HepG2 (cell line): Measurements from ENCODE around the gene CKS1B. TPM values are rescaled to one million over a fixed set of nuclear protein-coding genes. Genes with fewer than 3 reads are reported as not detected.

Experiments
- CBX2 ChIP-seq, 2 experiments: fragments of 200-600 bp in 1 of 2; sonication (generic); formaldehyde crosslinking in 1 of 2; IDR thresholded peaks; 2 replicates each; pipeline versions ENCODE4 v1.7.0 to v1.8.1; 2018 to 2022; ENCODE audit warnings: low read depth in 2 of 2, low read length in 1 of 2, mild to moderate bottlenecking in 1 of 2, missing genetic modification reagents in 1 of 2
- DMAP1 ChIP-seq: IDR thresholded peaks from 2 replicates; pipeline ENCODE4 v1.6.1; 2016
- HHEX ChIP-seq: IDR thresholded peaks from 2 replicates; pipeline ENCODE4 v1.6.1; 2016; ENCODE audit warnings: control low read depth
- KDM2A ChIP-seq: sonication (generic); formaldehyde crosslinking; IDR thresholded peaks from 2 replicates; pipeline ENCODE4 v1.4.0; 2020; ENCODE audit warnings: low read depth, missing genetic modification reagents, borderline replicate concordance
- NFATC3 ChIP-seq: sonication (generic); formaldehyde crosslinking; IDR thresholded peaks from 2 replicates; pipeline ENCODE4 v1.5.1; 2020; ENCODE audit warnings: mild to moderate bottlenecking, missing genetic modification reagents
- NFE2L1 ChIP-seq: sonication (generic); formaldehyde crosslinking; IDR thresholded peaks from 2 replicates; pipeline ENCODE4 v1.4.0; 2020; ENCODE audit warnings: missing genetic modification reagents, mild to moderate bottlenecking, borderline replicate concordance
- NFRKB ChIP-seq: fragments of 450-650 bp; IDR thresholded peaks from 2 replicates; pipeline ENCODE4 v1.6.1; 2017
- NFYB ChIP-seq: sonication (generic); formaldehyde crosslinking; IDR thresholded peaks from 2 replicates; pipeline ENCODE4 v1.4.0; 2020; ENCODE audit warnings: missing genetic modification reagents
- NKX3-1 ChIP-seq: sonication (generic); formaldehyde crosslinking; IDR thresholded peaks from 2 replicates; pipeline ENCODE4 v1.5.0; 2020; ENCODE audit warnings: missing genetic modification reagents
- NR2F2 ChIP-seq: IDR thresholded peaks from 2 replicates; pipeline ENCODE4 v1.6.1; 2012; ENCODE audit warnings: low read depth, inconsistent platforms, borderline replicate concordance
- RARG ChIP-seq: sonication (generic); formaldehyde crosslinking; IDR thresholded peaks from 2 replicates; pipeline ENCODE4 v1.4.0; 2020; ENCODE audit warnings: low read depth, mild to moderate bottlenecking, missing genetic modification reagents
- RBFOX2 ChIP-seq: fragments of 200-400 bp; formaldehyde crosslinking; IDR thresholded peaks from 2 replicates; pipeline ENCODE4 v1.6.1; 2017; ENCODE audit warnings: low read depth, mild to moderate bottlenecking, low read length
- RELA ChIP-seq: sonication (generic); formaldehyde crosslinking; IDR thresholded peaks from 2 replicates; pipeline ENCODE4 v1.4.0; 2020; ENCODE audit warnings: missing genetic modification reagents
- RNF2 ChIP-seq: fragments of 450-650 bp; conservative IDR thresholded peaks from 2 replicates; pipeline ENCODE4 v1.6.1; 2016; ENCODE audit warnings: low read depth
- RXRB ChIP-seq: IDR thresholded peaks from 2 replicates; pipeline ENCODE4 v1.6.1; 2016; ENCODE audit warnings: borderline replicate concordance, missing genetic modification reagents, missing compliant biosample characterization
- SMC3 ChIP-seq: IDR thresholded peaks from 2 replicates; pipeline ENCODE4 v1.6.1; 2011; ENCODE audit warnings: low read length, improper control_type of control experiment
- SP5 ChIP-seq: IDR thresholded peaks from 2 replicates; pipeline ENCODE4 v1.6.1; 2016; ENCODE audit warnings: low read depth, borderline replicate concordance
- TARDBP ChIP-seq: sonication (generic); formaldehyde crosslinking; IDR thresholded peaks from 2 replicates; pipeline ENCODE4 v1.8.0; 2022; ENCODE audit warnings: mild to moderate bottlenecking, missing genetic modification reagents
- ZBTB21 ChIP-seq: sonication (generic); formaldehyde crosslinking; IDR thresholded peaks from 2 replicates; pipeline ENCODE4 v1.4.0; 2020; ENCODE audit warnings: missing genetic modification reagents
- ZNF225 ChIP-seq: sonication (generic); formaldehyde crosslinking; IDR thresholded peaks from 2 replicates; pipeline ENCODE4 v1.4.0; 2020; ENCODE audit warnings: mild to moderate bottlenecking, missing genetic modification reagents
- ZNF703 ChIP-seq: sonication (generic); formaldehyde crosslinking; IDR thresholded peaks from 2 replicates; pipeline ENCODE4 v1.5.1; 2020; ENCODE audit warnings: missing genetic modification reagents, mild to moderate bottlenecking, moderate library complexity, borderline replicate concordance
- polyA plus RNA-seq, 8 experiments: library from polyadenylated mRNA; depleted of rRNA in 3 of 8; stranded (reverse) in 7 of 8; unstranded in 1 of 8; fragments of >200 nt; fragmentation: Illumina TruSeq in 4 of 8; extraction: Trizol in 4 of 8; gene quantifications; 2 replicates each; pipeline versions ENCODE4 v1.2.1 to v1.2.3, GENCODE V29; 2011 to 2016; ENCODE audit warnings: low read depth in 4 of 8, missing spikeins in 1 of 8, mixed read lengths in 1 of 8; ENCODE audit not compliant: insufficient read depth in 1 of 8
- total RNA-seq, 5 experiments: library from RNA; depleted of rRNA; stranded (reverse); fragments of >200 nt; fragmentation: Illumina TruSeq; extraction: Trizol; gene quantifications; 2 replicates each; pipeline ENCODE4 v1.2.3, GENCODE V29; 2016; ENCODE audit warnings: low read depth in 1 of 5
- TF ChIP-seq, protein P1 (sequence below): sonication (generic); formaldehyde crosslinking; IDR thresholded peaks from 2 replicates; pipeline ENCODE4 v1.8.1; 2023; ENCODE audit warnings: missing genetic modification reagents, mild to moderate bottlenecking, borderline replicate concordance
- TF ChIP-seq, protein P2 (sequence below): sonication (generic); formaldehyde crosslinking; IDR thresholded peaks from 2 replicates; pipeline ENCODE4 v1.5.0; 2020; ENCODE audit warnings: missing genetic modification reagents, mild to moderate bottlenecking, borderline replicate concordance
- TF ChIP-seq, protein P3 (sequence below): sonication (generic); formaldehyde crosslinking; IDR thresholded peaks from 2 replicates; pipeline ENCODE4 v1.4.0; 2020; ENCODE audit warnings: missing genetic modification reagents
- TF ChIP-seq, protein P4 (sequence below): IDR thresholded peaks from 2 replicates; pipeline ENCODE4 v1.6.1; 2016; ENCODE audit warnings: control low read depth

CKS1B gene
- total and polyA plus RNA-seq, 2 of the 13 experiments (the other 11 are each of a cell fraction or from before 2014, with no cell fraction given), result 217 to 222 TPM

DNA sequence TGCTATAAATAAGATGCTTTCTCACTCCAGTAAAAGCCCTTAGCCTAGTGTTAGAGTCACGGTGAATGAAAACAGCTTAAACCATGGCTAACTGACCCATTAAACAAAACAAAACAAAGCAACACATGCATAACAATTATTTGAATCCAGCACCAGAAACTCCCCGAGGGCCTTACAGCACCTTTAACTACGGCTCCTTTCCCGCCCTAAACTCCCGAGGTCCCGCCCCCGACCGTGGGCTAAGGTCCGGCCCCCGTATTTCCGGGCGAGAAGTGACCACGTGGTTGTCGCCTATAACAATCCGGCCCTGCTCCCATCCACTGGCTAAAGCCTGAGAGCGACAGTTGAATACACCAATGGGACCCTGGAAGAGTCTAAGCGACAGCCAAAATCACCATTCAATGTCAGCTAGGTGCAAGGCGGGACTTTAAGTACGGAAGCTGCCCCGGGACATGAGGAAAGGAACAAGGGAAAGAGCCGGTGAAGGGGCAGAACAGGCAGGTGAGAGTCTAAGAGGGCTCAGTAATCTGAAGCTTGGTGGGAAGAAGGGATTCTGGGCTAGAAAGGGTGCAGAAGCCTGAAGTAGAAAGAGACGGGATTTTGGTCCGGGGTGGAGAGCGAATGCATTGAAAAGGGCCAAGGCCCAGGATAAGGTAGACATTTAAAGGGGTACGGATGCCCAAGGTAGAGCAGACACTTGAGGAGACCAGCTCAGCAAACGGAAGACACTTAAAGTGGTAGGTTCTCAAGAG lies 8.6 kb downstream of the CKS1B start, which contains the start of gene FLAD1 (continued):
- no peak for TF ChIP-seq ZNF703 (CRISPR knock-in tag)
- TF ChIP-seq, protein P1, sequence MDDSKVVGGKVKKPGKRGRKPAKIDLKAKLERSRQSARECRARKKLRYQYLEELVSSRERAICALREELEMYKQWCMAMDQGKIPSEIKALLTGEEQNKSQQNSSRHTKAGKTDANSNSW (CRISPR knock-in tag), result no peak
- TF ChIP-seq RELA, result no peak
- peak; percentile 75; the same call in 1 of the 2 replicates for TF ChIP-seq NKX3-1 (CRISPR knock-in tag)
- TF ChIP-seq, protein P2, sequence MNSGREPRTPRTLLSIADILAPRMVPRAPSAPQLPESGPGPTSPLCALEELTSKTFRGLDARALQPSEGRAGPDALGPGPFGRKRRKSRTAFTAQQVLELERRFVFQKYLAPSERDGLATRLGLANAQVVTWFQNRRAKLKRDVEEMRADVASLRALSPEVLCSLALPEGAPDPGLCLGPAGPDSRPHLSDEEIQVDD (CRISPR knock-in tag), result no peak
- no peak for TF ChIP-seq HHEX
- TF ChIP-seq TARDBP, result peak; percentile 90
- no peak for TF ChIP-seq ZBTB21 (CRISPR knock-in tag)
- TF ChIP-seq, protein P3, sequence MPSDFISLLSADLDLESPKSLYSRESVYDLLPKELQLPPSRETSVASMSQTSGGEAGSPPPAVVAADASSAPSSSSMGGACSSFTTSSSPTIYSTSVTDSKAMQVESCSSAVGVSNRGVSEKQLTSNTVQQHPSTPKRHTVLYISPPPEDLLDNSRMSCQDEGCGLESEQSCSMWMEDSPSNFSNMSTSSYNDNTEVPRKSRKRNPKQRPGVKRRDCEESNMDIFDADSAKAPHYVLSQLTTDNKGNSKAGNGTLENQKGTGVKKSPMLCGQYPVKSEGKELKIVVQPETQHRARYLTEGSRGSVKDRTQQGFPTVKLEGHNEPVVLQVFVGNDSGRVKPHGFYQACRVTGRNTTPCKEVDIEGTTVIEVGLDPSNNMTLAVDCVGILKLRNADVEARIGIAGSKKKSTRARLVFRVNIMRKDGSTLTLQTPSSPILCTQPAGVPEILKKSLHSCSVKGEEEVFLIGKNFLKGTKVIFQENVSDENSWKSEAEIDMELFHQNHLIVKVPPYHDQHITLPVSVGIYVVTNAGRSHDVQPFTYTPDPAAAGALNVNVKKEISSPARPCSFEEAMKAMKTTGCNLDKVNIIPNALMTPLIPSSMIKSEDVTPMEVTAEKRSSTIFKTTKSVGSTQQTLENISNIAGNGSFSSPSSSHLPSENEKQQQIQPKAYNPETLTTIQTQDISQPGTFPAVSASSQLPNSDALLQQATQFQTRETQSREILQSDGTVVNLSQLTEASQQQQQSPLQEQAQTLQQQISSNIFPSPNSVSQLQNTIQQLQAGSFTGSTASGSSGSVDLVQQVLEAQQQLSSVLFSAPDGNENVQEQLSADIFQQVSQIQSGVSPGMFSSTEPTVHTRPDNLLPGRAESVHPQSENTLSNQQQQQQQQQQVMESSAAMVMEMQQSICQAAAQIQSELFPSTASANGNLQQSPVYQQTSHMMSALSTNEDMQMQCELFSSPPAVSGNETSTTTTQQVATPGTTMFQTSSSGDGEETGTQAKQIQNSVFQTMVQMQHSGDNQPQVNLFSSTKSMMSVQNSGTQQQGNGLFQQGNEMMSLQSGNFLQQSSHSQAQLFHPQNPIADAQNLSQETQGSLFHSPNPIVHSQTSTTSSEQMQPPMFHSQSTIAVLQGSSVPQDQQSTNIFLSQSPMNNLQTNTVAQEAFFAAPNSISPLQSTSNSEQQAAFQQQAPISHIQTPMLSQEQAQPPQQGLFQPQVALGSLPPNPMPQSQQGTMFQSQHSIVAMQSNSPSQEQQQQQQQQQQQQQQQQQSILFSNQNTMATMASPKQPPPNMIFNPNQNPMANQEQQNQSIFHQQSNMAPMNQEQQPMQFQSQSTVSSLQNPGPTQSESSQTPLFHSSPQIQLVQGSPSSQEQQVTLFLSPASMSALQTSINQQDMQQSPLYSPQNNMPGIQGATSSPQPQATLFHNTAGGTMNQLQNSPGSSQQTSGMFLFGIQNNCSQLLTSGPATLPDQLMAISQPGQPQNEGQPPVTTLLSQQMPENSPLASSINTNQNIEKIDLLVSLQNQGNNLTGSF (CRISPR knock-in tag), result no peak
- TF ChIP-seq NFATC3 (CRISPR knock-in tag), result no peak
- TF ChIP-seq RXRB (CRISPR knock-in tag), result no peak
- 0 out of 2 replicates have a peak, but pooled peaks have one; percentile 31 for TF ChIP-seq NR2F2
- no peak for TF ChIP-seq RBFOX2
- TF ChIP-seq DMAP1, result peak; percentile 77; the same call in 1 of the 2 replicates
- no peak for TF ChIP-seq CBX2 (IDR thresholded peaks at IDR 0.05; ENCODE audit: low read depth, low read length)
- TF ChIP-seq CBX2 (CRISPR knock-in tag; IDR thresholded peaks at IDR 0.05; ENCODE audit: low read depth), result 0 out of 2 replicates have a peak, but pooled peaks have one; percentile 26
- peak; percentile 31; the same call in 1 of the 2 replicates for TF ChIP-seq RNF2
- TF ChIP-seq SMC3, result no peak
- no peak for TF ChIP-seq NFRKB
- TF ChIP-seq KDM2A (CRISPR knock-in tag), result peak; percentile 73; the same call in 1 of the 2 replicates
- TF ChIP-seq NFYB (CRISPR knock-in tag), result peak; percentile 100
- TF ChIP-seq, protein P4, sequence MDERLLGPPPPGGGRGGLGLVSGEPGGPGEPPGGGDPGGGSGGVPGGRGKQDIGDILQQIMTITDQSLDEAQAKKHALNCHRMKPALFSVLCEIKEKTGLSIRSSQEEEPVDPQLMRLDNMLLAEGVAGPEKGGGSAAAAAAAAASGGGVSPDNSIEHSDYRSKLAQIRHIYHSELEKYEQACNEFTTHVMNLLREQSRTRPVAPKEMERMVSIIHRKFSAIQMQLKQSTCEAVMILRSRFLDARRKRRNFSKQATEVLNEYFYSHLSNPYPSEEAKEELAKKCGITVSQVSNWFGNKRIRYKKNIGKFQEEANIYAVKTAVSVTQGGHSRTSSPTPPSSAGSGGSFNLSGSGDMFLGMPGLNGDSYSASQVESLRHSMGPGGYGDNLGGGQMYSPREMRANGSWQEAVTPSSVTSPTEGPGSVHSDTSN (CRISPR knock-in tag), result peak; percentile 100
- TF ChIP-seq ZNF225 (CRISPR knock-in tag), result no peak
- no peak for TF ChIP-seq RARG (CRISPR knock-in tag)
- TF ChIP-seq NFE2L1 (CRISPR knock-in tag), result no peak
- TF ChIP-seq SP5 (CRISPR knock-in tag), result peak; percentile 46; the same call in 1 of the 2 replicates
